OCI-LY3 (cell line): ENCODE results near the gene MCTP2.

Experiments
- CTCF ChIP-seq: fragments of 200-600, 300-600 bp; sonication (generic); IDR thresholded peaks from 2 replicates; pipeline ENCODE4 v1.5.1; 2014; ENCODE audit warnings: antibody characterized with exemption, low read length, low read depth
- EZH2phosphoT487 ChIP-seq: fragments of 200-600 bp; shearing (Covaris generic); IDR thresholded peaks from 2 replicates; pipeline ENCODE4 v1.6.1; 2018; ENCODE audit warnings: antibody characterized with exemption, mixed run types, low read depth

GRCh38 chr15:94460624-94461023 is 229.3 kb downstream of the MCTP2 start:
- TF ChIP-seq EZH2phosphoT487, result no peak
- TF ChIP-seq CTCF, result no peak
